NCI-H2196 treated with DMSO at 0.1 percent for 48 hours (cell line): ENCODE measurements around the gene TRDN.
"Not testable (repeated sequence)": the region's sequence is repeated elsewhere in the genome, so short reads cannot be mapped to it uniquely, and the experiment has no call there.

Source experiments
- DNase-seq: peaks from one replicate; lab custom pipeline; 2025; ENCODE audit not compliant: unreplicated experiment; lab: John Stamatoyannopoulos, UW

Gene TRDN

DNA sequence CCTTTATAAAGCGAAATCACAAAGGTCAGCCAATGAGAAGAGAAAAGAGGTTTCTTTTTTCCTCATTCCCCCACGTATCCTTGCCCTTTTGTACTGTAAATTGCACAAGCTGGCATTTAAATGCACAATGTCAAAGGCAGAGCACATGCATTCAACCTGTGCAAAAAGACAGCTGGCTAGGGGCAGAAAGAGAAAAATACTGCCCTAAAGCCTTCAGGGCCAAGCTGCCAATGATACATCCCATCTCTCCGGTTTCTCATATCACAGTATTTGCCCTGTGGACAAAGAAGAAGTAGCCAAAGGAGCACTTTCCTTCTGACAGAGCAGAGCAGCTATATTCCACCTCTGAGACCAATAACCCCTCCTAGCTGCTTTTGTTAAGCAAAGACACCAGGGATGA, 219.2 kb downstream of the TRDN start:
- no peak for DNase-seq

DNA sequence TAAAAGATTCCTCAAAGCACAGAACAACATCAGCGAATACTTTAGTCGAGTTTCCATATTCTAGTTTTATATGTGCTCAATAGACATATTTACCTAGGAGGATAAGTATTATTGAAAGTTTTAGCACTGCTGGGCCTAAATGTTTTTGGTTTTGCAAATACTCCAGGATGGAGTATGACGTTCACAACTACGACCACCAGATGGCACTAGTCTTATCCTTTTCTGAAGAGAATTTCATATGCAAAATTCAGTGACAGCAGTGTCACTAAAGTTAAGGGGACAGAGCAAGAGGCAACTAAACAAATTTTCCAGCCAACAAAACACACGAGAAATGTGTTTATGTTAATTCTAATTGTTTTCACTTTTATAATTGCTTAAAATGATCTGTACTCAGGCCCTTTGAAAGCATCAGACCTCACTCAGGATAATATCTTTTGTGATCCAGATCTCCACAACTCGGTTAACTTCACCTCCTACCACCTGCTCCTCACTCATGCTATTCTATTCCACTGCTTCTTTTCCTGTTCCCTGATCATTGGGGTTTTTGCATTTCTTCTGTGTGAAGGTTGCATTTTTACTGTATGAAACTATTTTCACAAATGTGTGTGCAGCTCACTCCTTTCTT, 220.8 kb downstream of the TRDN start:
- peak; percentile 39 for DNase-seq

DNA sequence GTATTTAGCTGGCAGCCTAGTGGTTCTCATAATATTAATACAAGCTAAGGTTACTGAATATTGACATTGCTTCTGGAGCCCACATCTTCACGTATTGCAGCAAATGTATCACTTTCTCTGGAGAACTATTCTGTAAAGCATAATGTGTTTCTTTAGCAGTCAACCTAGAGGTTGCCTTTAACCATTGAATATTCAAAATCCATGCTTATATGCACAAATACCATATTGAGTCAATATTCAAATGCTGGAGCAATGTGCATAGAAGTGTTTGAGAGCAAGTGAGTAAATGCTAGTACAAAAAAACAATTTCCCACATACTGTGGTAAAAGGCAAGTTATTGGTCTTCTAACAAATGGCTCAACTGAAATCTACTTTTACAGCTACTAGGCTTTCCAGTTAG, 231.8 kb downstream of the TRDN start:
- no peak for DNase-seq

DNA sequence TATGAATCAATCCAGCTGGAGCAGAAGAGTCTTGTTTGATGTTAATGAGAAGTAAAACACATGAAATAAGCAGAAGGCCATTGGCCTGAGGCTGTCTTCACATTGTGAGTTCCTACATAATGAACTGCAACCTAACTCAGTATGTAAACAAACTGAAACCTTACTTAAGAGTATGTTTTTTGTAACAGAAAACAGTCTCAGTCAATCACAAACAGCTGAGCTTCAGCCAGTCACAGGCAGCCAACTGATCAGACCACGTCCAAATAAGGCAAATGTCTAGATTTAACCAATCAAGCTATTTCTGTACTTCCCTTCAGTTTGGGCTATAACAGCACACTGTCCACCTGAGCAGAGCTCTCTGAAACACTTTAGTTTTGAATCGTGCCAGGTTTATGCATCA, 234.7 kb downstream of the TRDN start:
- peak; percentile 3 for DNase-seq

DNA sequence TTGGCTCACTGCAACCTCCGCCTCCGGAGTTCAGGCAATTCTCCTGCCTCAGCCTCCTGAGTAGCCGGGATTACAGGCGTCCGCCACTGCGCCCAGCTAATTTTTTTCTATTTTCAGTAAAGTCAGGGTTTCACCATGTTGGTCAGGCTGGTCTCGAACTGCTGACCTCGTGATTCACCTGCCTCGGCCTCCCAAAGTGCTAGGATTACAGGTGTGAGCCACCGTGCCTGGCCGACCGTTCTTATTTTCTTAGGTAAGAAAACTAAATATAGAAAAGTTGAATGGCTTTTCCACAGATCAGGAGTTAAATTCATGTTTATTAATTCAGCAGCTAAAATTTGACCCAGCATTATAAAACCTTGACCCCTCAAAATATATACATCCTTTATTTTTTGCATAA, 238.7 kb downstream of the TRDN start:
- no peak for DNase-seq

DNA sequence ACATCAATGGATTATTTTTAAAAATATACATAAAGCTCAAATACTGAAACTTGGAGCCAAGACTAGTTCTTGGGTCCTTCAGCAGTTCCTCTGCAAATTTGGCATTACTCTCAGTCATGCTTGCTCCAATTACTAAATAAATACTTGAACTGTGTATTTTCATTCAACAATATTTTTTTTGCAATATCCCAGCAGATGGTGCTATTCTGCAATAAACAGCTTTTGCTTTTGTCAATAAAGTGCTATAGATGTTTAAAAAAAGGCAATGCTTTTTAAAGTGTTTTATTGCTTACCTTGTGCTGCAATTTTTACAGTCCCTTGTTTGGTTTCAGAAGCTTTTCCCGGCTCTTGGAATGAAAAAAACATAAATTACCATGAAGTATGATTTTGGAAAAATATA, 243.4 kb downstream of the TRDN start:
- peak; percentile 67 for DNase-seq

DNA sequence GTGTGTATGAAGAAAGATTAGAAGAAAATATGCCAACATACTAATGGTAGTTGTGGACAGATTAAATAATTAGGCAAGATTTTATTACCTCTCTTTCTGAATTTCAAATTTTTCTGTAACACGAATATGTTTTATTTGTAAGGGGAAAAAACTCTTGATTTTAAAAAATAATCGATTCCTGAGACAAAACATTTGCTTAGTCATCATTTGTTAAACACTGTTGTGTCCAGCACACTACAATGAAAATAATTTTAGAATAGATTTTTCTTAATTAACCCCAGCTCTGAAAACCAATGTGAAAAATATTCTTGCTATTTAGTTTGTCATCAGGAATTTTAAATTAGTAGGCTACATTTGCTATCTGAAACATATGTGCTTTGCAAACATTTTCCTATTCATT, 253.0 kb downstream of the TRDN start:
- no peak for DNase-seq

DNA sequence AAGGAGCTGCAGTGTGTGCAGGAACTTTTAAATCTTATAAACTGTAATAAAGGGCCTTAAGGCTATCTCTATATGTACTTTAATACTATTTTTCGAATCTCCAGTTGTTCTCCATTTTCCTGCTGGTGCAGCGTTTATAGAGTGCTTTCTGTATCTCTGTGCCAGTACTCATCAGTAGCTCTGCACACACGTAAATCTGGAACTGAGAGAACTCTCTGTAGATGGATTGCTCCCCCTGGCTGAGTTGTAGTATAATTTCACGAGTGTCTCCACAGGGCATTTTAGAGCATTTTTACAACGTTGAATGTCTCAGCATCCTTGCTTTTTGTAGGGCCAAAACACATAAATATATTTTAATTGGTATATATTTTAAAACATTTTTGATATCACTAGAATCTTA, 256.5 kb downstream of the TRDN start:
- peak; percentile 19 for DNase-seq

DNA sequence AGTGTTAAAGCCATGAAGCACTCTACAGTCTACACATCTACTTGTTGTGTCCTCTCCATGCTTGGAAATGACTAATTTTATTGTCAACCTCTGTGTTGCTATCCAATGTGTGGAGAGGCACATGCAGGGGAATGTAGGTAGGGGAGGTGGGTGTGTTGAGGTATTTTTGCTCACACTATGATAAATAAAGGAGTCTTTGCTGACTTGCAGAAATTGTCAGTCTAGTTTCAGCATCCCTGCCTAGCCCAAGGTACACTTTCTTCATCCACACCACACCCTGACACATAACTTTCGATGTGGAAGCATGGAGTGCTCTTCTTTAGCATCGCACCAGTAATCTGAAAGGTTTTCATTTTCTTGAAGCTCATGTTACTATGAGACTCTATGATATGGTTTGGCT, 264.0 kb downstream of the TRDN start:
- no peak for DNase-seq

DNA sequence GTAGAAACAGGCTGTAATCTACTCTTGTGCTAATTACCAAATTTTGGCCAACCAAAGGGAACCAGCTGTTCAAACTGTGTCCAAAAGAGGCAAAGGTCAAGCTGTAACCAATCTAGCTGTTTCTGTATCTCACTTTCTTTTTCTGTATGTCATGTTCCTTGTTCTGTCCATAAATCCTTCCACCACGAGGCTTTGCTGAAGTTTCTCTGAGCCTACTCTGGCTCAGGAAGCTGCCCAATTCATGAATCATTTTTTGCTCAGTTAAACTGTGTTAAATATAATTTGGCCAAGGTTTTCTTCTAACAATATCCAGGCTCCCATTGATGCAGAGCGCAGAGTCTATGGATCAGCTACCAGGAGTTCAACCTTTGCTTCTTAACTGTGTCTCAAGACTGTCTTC, 272.8 kb downstream of the TRDN start:
- no peak for DNase-seq

DNA sequence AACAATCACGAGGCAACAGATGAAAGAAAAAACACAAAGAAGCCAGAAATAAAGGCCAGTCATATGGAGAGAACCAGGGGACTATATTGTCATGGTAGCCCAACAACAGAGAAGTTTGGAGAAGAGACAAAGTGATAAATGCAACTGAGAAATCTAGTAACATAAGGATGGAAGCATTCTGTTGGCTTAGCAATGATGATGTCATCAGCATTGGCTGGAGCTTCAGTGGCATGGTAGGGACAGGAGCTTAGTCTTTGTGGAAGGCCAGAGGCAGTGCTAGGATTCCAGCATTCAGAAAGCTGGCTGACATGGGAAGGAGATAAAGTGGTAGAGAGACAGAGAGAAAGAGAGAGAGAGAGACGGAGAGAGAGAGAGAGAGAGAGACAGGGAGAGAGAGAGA, 276.4 kb downstream of the TRDN start:
- DNase-seq = no peak

DNA sequence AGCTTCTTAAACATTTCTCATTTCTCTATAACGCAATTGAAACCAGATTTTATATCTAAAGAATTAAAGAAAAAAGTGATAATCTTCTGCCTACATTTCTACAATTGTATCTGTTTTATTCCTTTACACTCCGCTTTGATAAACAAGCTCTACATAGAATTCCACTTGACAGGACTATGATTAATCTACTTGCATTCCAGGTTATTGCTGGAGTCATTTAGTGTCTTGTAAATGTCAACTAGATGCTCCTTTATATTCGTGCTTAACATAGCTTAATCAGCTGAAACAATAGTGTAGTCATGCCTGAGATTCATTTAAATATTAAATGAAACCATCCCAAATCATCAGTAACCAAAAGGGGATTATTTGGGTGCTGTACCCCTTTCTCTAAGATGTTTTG, 284.0 kb downstream of the TRDN start:
- DNase-seq = no peak

DNA sequence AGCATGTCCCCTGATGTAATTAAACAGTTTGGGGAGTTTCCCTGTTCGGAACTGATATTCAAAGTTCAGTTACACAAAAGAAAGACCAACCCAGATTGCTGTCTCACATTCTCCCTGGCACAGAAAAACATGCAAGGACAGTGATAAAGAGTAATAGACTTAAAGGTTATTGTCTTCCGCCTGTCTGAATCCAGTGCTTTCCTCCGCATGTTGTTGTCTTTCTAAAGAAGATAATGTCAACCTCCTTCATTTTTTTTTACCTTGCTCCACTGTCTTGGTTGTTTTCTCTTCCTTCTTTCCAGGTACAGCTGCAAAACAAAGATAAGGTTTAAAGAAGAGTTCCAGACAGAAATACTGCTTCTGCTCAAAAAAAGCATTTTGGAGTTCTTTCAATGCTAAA, 284.5 kb downstream of the TRDN start:
- no peak for DNase-seq

DNA sequence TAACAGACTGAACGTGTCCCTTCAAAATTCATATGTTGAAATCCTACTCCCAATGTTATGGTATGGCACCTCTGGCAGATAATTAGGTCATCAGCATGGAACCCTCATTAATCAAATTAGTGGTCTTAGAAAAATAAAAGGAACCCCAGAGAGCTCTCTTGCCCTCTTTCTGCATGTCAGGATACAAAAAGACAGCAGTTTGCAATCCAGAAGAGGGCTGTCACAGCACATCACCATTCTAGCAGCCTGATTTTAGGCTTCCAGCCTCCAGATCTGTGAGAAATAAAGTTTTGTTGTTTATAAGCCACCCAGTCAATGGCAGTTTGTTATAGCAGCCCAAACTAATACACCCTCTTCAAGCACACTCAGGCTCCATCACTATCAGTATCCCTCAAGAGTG, 292.9 kb downstream of the TRDN start:
- no peak for DNase-seq

DNA sequence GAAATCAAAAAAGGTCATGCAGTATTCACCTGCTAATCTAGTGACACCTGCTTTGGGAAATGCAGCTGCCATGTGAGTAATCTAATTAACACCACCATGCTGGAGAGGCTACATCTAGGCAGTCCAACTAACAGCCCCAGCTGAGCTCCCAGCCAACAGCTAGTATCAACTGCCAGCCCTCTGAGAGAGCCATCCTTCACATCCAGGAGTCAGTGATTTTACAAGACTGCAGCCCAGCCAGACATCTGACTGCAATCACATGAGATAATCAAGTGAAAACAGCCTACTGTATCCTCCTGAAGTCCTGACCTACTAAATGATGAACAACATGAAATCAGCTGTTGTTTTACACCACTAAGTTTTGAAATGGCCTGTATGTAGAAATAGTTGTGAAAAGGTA, 298.4 kb downstream of the TRDN start:
- DNase-seq = no peak

DNA sequence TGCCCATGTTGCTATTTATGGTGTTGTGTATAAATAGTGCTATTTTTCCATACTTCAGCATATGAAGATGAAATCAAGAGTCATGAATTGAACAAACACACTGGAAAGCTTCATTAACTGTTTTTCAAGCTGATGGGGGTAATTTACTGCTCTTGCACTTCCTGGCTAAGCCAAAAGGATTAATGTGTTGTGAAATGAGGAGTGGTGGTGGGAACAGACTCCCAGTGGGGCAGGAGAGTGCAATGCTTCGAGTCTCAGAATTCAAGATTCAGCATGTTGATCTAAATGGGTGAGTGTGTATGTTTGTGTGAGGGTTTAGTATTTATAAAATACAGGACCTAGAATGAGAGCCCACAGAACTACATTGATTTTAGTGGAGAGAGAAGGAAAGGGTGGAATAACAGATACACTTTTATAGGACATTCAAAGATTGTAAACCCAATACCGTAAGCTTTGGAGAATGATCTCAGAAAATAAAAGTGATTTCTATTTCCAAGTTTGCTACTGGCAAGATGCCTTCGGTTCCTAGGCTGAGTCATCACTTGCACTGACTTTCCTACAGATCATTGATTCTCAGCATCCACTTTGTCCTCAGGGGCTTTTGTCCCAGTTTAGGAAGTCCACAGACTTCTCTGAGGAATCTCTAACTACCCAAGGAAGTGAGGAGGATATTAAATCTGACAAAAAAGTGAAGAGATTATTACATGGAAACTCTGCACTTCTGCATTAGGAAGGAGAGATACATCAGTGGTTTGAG, 303.6 kb downstream of the TRDN start:
- no peak for DNase-seq

DNA sequence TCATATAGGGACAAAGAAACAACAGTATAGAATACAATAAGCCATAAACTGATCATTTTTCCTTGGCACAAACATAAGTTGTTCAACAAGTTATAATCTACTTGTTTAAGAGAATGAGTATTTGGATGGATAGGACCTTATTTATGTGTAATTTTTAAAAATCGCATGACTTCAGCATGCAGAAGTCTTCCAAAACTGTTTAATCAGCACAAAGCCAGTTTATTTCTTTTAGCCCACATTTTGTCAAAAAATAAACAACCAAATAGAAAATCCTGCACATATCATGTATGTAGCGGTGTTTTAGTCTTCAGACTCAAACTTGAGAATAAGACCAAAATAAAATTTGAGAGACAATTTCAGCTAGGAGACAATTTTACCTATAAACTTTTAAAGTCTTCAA, 304.7 kb downstream of the TRDN start:
- no peak for DNase-seq

DNA sequence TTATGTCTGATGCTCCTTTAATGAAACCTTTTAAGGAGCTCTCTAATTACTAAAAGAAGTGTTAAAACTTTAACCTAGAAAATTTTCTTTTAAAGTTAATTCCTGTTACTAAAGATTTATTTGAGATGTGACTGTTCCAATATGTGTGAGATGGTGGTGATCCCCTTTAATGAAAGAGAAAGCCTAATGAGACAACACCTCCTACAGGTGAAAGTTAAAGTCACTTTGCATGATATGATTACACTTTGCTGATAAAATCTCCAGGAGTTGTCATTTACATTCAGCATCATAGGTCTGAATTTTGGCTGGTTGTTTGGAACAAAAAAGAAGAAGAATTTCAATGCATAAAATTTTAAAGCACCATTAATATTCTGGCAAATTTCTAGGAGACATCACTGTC, 307.4 kb downstream of the TRDN start:
- DNase-seq = no peak

DNA sequence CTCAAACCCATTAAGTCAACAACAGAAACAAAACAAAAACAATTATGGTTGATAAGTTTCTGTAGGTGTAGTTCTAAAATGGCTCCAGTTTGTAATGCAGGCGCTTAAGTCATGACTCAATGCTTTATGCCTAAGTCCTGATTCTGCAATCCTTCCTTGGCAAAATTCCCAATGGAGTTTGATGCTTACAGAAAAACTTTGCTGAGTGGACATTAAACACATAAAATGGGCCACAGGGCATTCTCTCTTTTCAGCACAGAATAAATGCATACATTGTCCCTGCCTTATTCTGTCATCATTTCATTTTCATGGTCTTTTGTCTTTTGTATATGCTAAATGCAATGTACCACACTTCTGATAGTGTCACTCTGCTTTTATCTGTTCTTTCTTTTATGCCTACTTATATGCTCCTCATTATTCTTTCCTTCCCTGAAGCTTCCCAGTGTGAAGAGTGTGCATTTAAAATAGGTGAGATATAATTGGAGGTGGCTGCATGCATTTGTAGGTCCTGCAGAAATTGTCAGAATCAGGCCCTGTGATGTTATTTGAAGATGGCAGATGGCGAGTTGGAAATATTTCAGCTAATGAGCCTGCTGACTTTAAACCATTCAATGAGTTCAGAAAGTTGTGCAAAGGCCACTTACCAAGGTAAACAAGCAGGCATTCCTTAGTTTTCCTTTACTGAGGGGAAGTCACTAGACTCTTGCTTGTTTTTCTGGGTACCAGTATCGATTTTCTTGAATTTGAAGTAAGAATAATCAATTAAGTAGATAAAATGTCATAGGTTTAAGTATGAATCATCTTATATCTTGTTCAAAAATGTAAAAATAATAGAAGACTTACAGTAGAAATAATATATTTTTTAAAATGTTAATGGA, 313.1 kb downstream of the TRDN start:
- DNase-seq = no peak

DNA sequence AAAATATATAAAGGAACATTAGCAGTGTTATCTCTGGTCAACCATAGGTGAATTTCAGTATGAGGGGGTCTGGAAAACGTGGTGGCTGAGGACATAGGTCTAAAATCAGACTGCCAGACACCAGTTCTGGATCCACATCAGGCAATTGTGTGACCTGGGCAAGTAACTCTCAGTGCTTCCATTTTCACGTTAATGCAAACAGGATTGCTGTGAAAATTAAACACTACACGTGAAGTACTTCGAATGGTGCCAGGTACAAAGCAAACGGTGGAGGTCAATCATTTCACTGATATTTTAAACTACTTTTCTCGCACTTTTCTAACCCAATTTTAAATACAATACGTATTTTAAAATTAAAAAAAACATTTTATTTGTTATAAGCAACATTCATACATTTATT, 315.7 kb downstream of the TRDN start:
- DNase-seq = no peak

DNA sequence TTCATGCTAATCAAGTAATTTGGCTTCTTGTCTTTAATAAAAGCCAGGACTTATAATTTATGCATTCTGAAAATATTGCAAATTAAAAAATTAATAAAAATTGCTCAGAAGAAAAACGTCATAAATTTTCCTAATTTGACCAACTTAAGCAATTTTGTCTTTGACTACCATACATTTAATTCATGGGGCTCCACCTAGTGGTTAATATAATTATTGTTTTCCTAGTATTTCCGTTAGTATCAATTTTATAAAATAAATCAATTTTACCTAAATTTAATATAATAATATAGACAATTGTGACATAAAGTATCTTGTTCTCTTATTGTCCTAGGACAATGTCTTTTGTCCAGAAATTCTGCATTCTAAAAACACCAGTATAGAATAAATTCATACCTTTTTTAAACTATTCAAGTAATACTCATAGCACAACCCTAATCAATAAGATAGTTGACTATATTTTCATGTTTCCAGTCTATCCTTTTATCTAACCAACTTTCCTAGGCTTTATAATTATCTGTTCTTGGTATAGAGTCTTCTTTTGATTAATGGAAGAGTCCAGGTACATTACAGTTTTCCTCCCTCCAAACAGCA, 319.9 kb downstream of the TRDN start:
- no peak for DNase-seq

DNA sequence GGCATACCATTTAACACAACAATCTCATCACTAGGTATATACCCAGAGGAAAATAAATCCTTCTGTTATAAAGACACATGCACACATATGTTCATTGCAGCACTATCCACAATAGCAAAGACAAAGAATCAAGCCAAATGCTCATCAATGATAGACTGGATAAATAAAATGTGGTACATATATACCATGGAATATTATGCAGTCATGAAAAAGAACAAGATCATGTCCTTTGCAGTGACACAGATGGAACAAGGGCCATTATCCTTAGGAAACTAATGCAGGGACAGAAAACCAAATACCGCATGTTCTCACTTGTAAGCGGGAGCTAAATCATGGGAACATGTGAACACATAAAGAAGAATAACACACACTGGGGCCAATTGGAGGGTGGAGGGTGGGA, 322.3 kb downstream of the TRDN start:
- DNase-seq = not testable (repeated sequence)
